ENCODE measurements around the gene EPHA3. TPM values are rescaled to one million over a fixed set of nuclear protein-coding genes. Genes with fewer than 3 reads are reported as not detected.

Gene EPHA3
- total and polyA plus RNA-seq, 9 of the 15 experiments (the other 6 are each of a cell fraction or from before 2014, with no cell fraction given), result not detected

GRCh38 chr3:89446593-89446992, 339.2 kb downstream of the EPHA3 start:
- POLR2A ChIA-PET, result no interaction called here
- no peak for ATAC-seq
- in situ Hi-C loops (cut with MboI), result no loop called here
- TF ChIP-seq U2AF1 (optimal IDR thresholded peaks at IDR 0.05; ENCODE audit: low read depth, low read length) (no peak), NBN (IDR thresholded peaks at IDR 0.05; ENCODE audit: low read depth) (no peak), THRAP3 (IDR thresholded peaks at IDR 0.05; ENCODE audit: borderline replicate concordance) (no peak), CSDE1 (IDR thresholded peaks at IDR 0.05) (no peak), STAT6 (CRISPR knock-in tag; IDR thresholded peaks at IDR 0.05) (no peak), ZBTB9 (CRISPR knock-in tag; IDR thresholded peaks at IDR 0.05) (no peak), CHD7 (IDR thresholded peaks at IDR 0.05; ENCODE audit: low read depth, low read length) (no peak), ZNF263 (CRISPR knock-in tag; IDR thresholded peaks at IDR 0.05; ENCODE audit: borderline replicate concordance) (no peak)

More at GRCh38 chr3:89446593-89446992, 339.2 kb downstream of the EPHA3 start:
- no TSS peak for BruUV-seq (replicated peaks)
- DNase-seq (ENCODE audit: extremely low read depth in 1 of 4, low spot score in 3 of 4) (no peak), FAIRE-seq (no peak)
- H3K36me3 ChIP-seq (ENCODE audit: control insufficient read depth, insufficient read depth, low read length), result no peaks in the 10 kb centered on the region
- intact Hi-C loops (cut with micrococcal nuclease), result no loop called here
- H4K20me1 ChIP-seq (replicated peaks; ENCODE audit: control insufficient read depth, insufficient read depth, low read length), result no peaks in the 10 kb centered on the region
- no peaks in the 10 kb centered on the region for H3K9me3 ChIP-seq (replicated peaks; ENCODE audit: control insufficient read depth, insufficient read depth, low read depth, low read length)
- no peak overlapping the region for H3K4me3 ChIP-seq
- CTCF ChIA-PET (ENCODE audit: low intra/inter-chr PET ratio), result no interaction called here
- H3K9me1 ChIP-seq (ENCODE audit: control insufficient read depth, insufficient read depth, low read length), result no peaks in the 10 kb centered on the region
- H3K27ac ChIP-seq (ENCODE audit: extremely low read depth, low read depth, low read length), result no peak overlapping the region
- no peaks in the 10 kb centered on the region for H3K79me2 ChIP-seq (ENCODE audit: control insufficient read depth, insufficient read depth, low read length)
- no peak overlapping the region for H2AFZ ChIP-seq (ENCODE audit: low read depth, low read length)
- H3K4me2 ChIP-seq (ENCODE audit: insufficient read depth, low read length), result no peak overlapping the region
- WGBS (ENCODE audit: insufficient coverage, low coverage, missing lambda C conversion rate), result 0% methylated on average over 1 of the region's 1 CpG
- no peaks in the 10 kb centered on the region for H3K27me3 ChIP-seq (ENCODE audit: control insufficient read depth in 2 of 2, insufficient read depth in 2 of 2, low read length in 2 of 2)
- no peaks in the 10 kb centered on the region for H3K4me1 ChIP-seq (replicated peaks in 1 of 2; ENCODE audit: control insufficient read depth in 2 of 2, insufficient read depth in 2 of 2, low read length in 2 of 2)
- H3K9ac ChIP-seq (ENCODE audit: insufficient read depth in 1 of 2, low read depth in 2 of 2, low read length in 2 of 2), result no peak overlapping the region

All from K562 (cell line).